Measurements from ENCODE around the gene SLC48A1. TPM values are rescaled to one million over a fixed set of nuclear protein-coding genes. Genes with fewer than 3 reads are reported as not detected.

Gene SLC48A1
- polyA plus RNA-seq, 1 of the 3 experiments (the other 2 are of a cell fraction): 7.3 TPM

- TF ChIP-seq GATA2 (CRISPR knock-in tag; IDR thresholded peaks at IDR 0.05) (peak; percentile 58), TAF1 (IDR thresholded peaks at IDR 0.05; ENCODE audit: borderline replicate concordance, low read depth, low read length) (peak; percentile 84), NRF1 (IDR thresholded peaks at IDR 0.05; ENCODE audit: low read depth, low read length) (no peak), PBX3 (IDR thresholded peaks at IDR 0.05) (peak; percentile 35; the same call in 1 of the 2 replicates), CHD2 (IDR thresholded peaks at IDR 0.05; ENCODE audit: low read length, partially characterized antibody) (peak; percentile 68), POLR2AphosphoS5 (IDR thresholded peaks at IDR 0.05; ENCODE audit: low read depth, low read length) (peak; percentile 72), EP300 (IDR thresholded peaks at IDR 0.05; ENCODE audit: borderline replicate concordance in 1 of 2, low read depth in 1 of 2, low read length in 1 of 2) (peak; percentile 11 to 25; a peak in 2 of 4 replicates)
- TF ChIP-seq, protein P1, sequence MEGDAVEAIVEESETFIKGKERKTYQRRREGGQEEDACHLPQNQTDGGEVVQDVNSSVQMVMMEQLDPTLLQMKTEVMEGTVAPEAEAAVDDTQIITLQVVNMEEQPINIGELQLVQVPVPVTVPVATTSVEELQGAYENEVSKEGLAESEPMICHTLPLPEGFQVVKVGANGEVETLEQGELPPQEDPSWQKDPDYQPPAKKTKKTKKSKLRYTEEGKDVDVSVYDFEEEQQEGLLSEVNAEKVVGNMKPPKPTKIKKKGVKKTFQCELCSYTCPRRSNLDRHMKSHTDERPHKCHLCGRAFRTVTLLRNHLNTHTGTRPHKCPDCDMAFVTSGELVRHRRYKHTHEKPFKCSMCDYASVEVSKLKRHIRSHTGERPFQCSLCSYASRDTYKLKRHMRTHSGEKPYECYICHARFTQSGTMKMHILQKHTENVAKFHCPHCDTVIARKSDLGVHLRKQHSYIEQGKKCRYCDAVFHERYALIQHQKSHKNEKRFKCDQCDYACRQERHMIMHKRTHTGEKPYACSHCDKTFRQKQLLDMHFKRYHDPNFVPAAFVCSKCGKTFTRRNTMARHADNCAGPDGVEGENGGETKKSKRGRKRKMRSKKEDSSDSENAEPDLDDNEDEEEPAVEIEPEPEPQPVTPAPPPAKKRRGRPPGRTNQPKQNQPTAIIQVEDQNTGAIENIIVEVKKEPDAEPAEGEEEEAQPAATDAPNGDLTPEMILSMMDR (IDR thresholded peaks at IDR 0.05): no peak
Observed at GRCh38 chr12:47819896-47820630, 47.0 kb downstream of the SLC48A1 start, which contains the start of gene HDAC7 (continued).

- no peaks in the 10 kb centered on the region for H3K27me3 ChIP-seq (ENCODE audit: insufficient read depth)
- peaks cover 9% of the 10 kb centered on the region for H3F3A ChIP-seq (replicated peaks; ENCODE audit: insufficient read depth)
- peaks cover 35 to 40% of the 10 kb centered on the region in 2 experiments for H3K4me1 ChIP-seq (ENCODE audit: control insufficient read depth in 1 of 2, insufficient read depth in 2 of 2, low read depth in 1 of 2, low read length in 1 of 2)
- POLR2A ChIA-PET: interaction anchor here (1.0 to 1.3 kb wide), 3 partner anchors 8 to 17 kb away, joined by 3 to 5 read pairs (median 5); no protein-coding TSS in a partner anchor
- CTCF ChIA-PET: interaction anchor here (0.7 to 7.3 kb wide), 9 partner anchors 11 to 107 kb away, joined by 3 to 59 read pairs (median 4); no protein-coding TSS in a partner anchor
- peak overlapping the region; percentile 98 for H3K9ac ChIP-seq
- H3K79me2 ChIP-seq (ENCODE audit: insufficient read depth): peaks cover 51% of the 10 kb centered on the region
- H3K4me3 ChIP-seq (ENCODE audit: low read depth in 2 of 2, low read length in 1 of 2): peak overlapping the region; percentile 63 to 83
- WGBS (ENCODE audit: low lambda C conversion rate): 34% methylated on average over 15 of the region's 17 CpGs
- H2AFZ ChIP-seq (ENCODE audit: low read depth): peak overlapping the region; percentile 32
- H4K20me1 ChIP-seq (ENCODE audit: insufficient read depth): peaks cover 29% of the 10 kb centered on the region
- H3K9me2 ChIP-seq: no peaks in the 10 kb centered on the region
- H3K36me3 ChIP-seq (replicated peaks in 1 of 2; ENCODE audit: control insufficient read depth in 1 of 2, insufficient read depth in 2 of 2, low read length in 1 of 2): peaks cover 3% of the 10 kb centered on the region in 2 experiments
- peak overlapping the region; percentile 96 for H3K4me2 ChIP-seq
- peak overlapping the region; percentile 90 to 92 for H3K27ac ChIP-seq (ENCODE audit: low read depth in 2 of 2, low read length in 1 of 2)
- peak; percentile 61 for DNase-seq
- H3K9me3 ChIP-seq: no peaks in the 10 kb centered on the region
- TF ChIP-seq FOSL2 (IDR thresholded peaks at IDR 0.05; ENCODE audit: borderline replicate concordance, low read depth): peak; percentile 95
- TF ChIP-seq JUND (IDR thresholded peaks at IDR 0.05): peak; percentile 98
- no peak for TF ChIP-seq SIN3A (IDR thresholded peaks at IDR 0.05; ENCODE audit: borderline replicate concordance, low read depth, low read length)
- TF ChIP-seq, protein P2, sequence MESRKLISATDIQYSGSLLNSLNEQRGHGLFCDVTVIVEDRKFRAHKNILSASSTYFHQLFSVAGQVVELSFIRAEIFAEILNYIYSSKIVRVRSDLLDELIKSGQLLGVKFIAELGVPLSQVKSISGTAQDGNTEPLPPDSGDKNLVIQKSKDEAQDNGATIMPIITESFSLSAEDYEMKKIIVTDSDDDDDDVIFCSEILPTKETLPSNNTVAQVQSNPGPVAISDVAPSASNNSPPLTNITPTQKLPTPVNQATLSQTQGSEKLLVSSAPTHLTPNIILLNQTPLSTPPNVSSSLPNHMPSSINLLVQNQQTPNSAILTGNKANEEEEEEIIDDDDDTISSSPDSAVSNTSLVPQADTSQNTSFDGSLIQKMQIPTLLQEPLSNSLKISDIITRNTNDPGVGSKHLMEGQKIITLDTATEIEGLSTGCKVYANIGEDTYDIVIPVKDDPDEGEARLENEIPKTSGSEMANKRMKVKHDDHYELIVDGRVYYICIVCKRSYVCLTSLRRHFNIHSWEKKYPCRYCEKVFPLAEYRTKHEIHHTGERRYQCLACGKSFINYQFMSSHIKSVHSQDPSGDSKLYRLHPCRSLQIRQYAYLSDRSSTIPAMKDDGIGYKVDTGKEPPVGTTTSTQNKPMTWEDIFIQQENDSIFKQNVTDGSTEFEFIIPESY (IDR thresholded peaks at IDR 0.05; ENCODE audit: borderline replicate concordance, low read depth): 0 out of 2 replicates have a peak, but pooled peaks have one; percentile 57
- peak in 1 of 2 experiments; percentile 61; a peak in 1 of 4 replicates for TF ChIP-seq EP300 (IDR thresholded peaks at IDR 0.05; ENCODE audit: borderline replicate concordance in 1 of 2, low read depth in 1 of 2, low read length in 1 of 2)
- no peak for TF ChIP-seq YY1 (IDR thresholded peaks at IDR 0.05; ENCODE audit: low read depth)
- TF ChIP-seq PBX3 (IDR thresholded peaks at IDR 0.05): peak; percentile 60
- peak; percentile 54; the same call in 1 of the 2 replicates for TF ChIP-seq NFIC (IDR thresholded peaks at IDR 0.05; ENCODE audit: borderline replicate concordance)
- peak; percentile 80 for TF ChIP-seq TCF12 (IDR thresholded peaks at IDR 0.05)
- no peak for TF ChIP-seq MXI1 (IDR thresholded peaks at IDR 0.05; ENCODE audit: low read depth, low read length)
- TF ChIP-seq RAD21 (IDR thresholded peaks at IDR 0.05; ENCODE audit: low read length): no peak
- TF ChIP-seq TEAD4 (IDR thresholded peaks at IDR 0.05; ENCODE audit: borderline replicate concordance, insufficient read depth): peak; percentile 96
- TF ChIP-seq TAF1 (IDR thresholded peaks at IDR 0.05; ENCODE audit: borderline replicate concordance, low read depth, low read length): peak; percentile 82
- TF ChIP-seq POLR2AphosphoS5 (IDR thresholded peaks at IDR 0.05; ENCODE audit: low read depth, low read length): peak; percentile 62; the same call in 1 of the 2 replicates
Observed at GRCh38 chr12:47820631-47821345, 47.8 kb downstream of the SLC48A1 start.

Data from SK-N-SH (cell line).